DMS153 treated with DMSO at 0.1 percent for 48 hours (cell line): ENCODE results near the gene HIVEP3.

Experiments used
- DNase-seq: peaks from one replicate; lab custom pipeline; 2025; ENCODE audit not compliant: unreplicated experiment; lab: John Stamatoyannopoulos, UW

The HIVEP3 gene

GRCh38 chr1:41658431-41659158, 260.1 kb downstream of the HIVEP3 start:
- DNase-seq = no peak

DNA sequence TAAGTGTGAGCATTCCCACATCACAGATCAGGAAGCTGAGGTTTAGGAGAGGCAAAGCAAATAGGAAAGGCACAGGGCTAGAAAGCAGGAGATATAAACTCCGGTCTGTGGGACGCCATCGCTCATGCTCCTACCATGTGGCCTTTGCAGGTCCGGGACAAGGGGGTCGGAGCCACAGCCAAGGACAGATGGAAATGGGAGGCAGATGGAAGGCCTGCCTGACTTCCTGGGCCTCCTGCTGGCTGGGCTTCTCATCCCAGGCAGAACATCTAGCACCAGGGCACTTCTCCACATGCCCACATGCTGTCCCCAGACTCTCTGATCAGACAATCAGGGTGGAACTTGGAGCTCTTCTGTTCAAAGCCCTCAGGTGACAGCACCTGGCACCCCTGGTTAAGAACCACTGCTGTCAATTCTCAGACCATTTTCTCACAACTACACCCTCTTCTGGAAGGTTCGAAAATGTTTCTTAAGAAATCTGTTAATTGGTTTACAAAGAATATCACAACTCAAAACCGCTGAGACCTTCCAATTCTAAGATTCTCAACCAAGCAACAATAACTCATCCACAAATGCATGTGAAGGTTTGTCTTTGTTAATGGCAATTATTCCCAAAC, 260.9 kb downstream of the HIVEP3 start:
- DNase-seq = no peak

DNA sequence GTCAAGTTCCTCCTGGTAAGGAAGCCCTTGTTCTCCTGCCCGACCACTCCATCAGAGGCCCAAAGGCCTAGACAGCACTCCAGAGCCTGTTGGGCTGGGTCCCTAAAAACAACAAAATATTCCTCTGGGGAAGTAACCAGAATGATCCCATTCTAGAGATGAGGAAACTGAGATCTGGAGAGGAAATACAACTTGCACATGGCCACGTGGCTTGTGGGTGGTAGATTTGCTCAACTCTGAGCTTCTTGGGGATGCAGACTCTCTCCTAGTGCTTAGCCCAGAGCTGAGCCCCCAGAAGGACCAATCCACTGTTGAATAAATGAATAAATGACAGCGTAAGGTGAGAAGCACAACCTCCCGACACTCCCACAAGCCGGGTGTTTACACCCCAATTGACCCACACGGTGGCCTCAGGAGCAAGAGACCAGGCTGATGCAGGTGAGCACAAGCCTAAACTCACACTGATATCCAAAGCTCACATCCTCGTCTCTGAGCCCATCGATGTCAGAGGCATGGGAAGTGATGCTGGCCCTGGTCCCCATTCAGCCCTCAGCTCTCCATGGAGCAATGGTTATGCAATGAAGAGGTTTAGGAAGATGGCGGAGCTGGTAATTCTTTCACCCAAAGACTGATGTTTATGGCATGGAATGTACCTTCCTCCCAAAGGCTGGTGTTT, 261.8 kb downstream of the HIVEP3 start:
- DNase-seq = no peak

GRCh38 chr1:41656068-41656467, 262.7 kb downstream of the HIVEP3 start:
- DNase-seq = no peak

DNA sequence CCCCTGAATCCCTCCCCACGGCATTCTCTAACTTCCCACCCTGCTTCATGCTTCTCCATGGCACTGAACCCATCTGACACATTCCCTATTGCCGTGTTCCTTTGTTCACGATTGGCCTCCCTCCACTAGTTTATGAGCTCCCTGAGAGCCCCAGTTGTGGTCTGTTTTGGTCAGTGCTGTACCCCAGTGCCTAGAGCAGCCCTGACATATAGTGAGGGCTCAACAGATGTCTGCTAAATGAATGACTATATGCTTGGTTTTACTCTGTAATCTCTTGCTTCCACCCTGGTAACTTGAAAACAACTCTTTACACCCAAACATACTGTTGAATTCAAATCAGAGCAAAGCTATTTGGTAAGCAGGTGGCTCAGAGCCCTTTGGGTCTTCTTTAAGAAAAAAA, 263.1 kb downstream of the HIVEP3 start:
- no peak for DNase-seq

DNA sequence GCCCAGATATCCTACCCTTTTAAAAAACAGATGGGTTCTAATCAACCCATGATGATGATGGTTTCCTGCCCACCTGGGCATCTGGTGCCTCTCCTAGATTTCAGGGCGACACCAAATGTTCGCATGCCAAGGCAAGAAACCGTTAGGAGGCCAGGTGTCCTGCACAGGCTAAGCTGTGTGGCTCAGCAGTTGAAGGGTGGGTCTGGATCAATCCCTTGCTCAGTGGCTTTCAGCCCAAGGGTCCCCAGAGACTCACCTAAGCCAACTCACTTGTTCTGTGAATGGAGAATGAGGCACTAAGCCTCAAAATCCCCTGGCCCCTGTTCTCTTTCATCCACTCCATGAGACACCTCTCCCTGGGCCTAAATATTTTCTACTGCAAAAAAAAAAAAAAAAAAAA, 265.1 kb downstream of the HIVEP3 start:
- DNase-seq = no peak

- no peak for DNase-seq
Measured at GRCh38 chr1:41652384-41653265, 266.1 kb downstream of the HIVEP3 start.

- no peak for DNase-seq
Measured at GRCh38 chr1:41650028-41650880, 268.5 kb downstream of the HIVEP3 start.

- DNase-seq = no peak
Measured at GRCh38 chr1:41649396-41650027, 269.2 kb downstream of the HIVEP3 start.

DNA sequence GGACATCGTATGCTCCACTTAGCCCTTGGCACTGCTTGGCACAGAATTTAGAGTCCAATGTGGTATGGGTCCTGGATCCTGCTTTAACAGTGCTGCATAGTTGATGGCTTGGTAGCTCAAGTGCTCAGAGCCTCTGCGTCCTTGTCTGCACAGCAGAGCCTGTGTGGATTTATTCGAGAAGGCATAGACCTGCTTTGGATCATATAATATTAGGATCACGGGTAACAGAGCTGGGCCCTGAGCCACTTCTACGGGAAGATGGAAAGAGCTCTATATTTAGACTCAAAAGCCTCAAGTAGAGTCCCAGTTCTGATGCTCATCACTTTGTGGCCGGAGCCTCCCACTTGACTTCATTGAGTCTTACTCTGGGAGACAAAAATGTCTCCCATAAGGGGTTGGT, 269.9 kb downstream of the HIVEP3 start:
- DNase-seq = no peak

- no peak for DNase-seq
Measured at GRCh38 chr1:41648230-41648629, 270.5 kb downstream of the HIVEP3 start.

GRCh38 chr1:41647221-41648135, 271.2 kb downstream of the HIVEP3 start:
- DNase-seq = no peak

- DNase-seq = no peak
Measured at GRCh38 chr1:41646186-41646585, 272.5 kb downstream of the HIVEP3 start.

GRCh38 chr1:41645062-41645461, 273.7 kb downstream of the HIVEP3 start:
- no peak for DNase-seq

GRCh38 chr1:41642922-41643821, 275.6 kb downstream of the HIVEP3 start:
- no peak for DNase-seq

DNA sequence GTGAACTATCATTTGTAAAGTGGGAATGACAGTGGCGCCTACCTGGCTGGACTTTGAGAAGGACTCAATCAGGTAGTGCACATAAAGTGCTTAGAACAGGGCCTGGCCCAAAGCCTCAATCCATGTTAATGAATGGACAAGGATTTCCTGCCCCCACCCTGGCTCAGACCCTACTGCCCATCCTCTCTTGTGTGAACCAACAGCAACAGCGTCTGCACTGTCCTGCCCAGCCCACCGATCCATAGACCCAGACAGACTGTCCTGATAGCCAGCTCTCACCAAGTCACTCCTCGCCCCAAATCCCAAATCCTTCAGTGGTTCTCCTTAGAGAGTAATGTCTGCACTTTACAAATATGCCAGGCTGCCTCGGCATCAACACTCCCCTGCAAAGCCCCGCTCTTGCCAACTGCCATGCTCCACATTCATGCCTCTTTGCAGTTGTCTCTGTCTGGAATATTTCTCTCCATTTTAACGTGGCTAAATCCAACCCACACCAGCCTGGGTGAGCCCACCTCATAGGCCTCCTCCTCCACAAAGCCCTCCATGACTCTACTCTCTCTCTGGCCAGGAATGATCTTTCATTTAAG, 276.7 kb downstream of the HIVEP3 start:
- DNase-seq = no peak

GRCh38 chr1:41641475-41641814, 277.3 kb downstream of the HIVEP3 start:
- DNase-seq = no peak
